Transverse colon (tissue), 4 donors: Measurements from ENCODE around the gene PRKCI.

ENCODE experiments used
- EP300 ChIP-seq: sonication (generic); formaldehyde crosslinking; IDR thresholded peaks from one replicate; pipeline ENCODE4 v1.6.1; 2017; ENCODE audit warnings: antibody characterized with exemption, low read depth
- POLR2A ChIP-seq: fragments of 450-650 bp; IDR thresholded peaks from one replicate; pipeline ENCODE4 v1.6.1; 2016; ENCODE audit warnings: antibody characterized with exemption, mild to moderate bottlenecking, moderate library complexity
- POLR2AphosphoS5 ChIP-seq, 3 donors: sonication (generic); formaldehyde crosslinking; IDR thresholded peaks; one replicate each; pipeline ENCODE4 v1.6.1; 2016; ENCODE audit warnings: antibody characterized with exemption in 3 of 3
- TF ChIP-seq, protein P1 (sequence below), 5 experiments: fragments of 200-600 bp in 3 of 5; fragments of 450-650 bp in 2 of 5; sonication (generic) in 3 of 5; IDR thresholded peaks; 1 replicate in 2 of 5; 2 replicates in 3 of 5; pipeline ENCODE4 v1.5.1; 2016 to 2017; ENCODE audit warnings: antibody characterized with exemption in 5 of 5, inconsistent platforms in 3 of 5, mild to moderate bottlenecking in 2 of 5, moderate library complexity in 1 of 5

DNA sequence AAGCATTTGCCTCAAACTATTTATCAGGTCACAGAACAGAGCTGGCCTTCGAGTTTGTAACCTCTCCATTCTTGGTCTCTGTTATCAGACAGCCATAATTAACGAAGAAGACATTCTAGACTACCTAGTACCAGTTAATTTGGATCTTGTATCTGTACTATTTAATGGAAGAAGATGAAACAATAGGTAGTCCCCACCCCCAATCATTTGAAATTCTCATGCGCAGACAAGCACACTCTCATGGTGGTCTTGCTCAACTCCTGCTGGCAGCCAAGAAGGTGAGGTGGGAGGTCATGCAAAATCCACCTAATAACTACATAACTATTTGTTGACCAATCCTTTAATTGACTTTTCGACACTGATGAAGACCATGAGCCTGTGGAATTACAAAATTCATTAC, 132.5 kb downstream of the PRKCI start:
- TF ChIP-seq, protein P1, sequence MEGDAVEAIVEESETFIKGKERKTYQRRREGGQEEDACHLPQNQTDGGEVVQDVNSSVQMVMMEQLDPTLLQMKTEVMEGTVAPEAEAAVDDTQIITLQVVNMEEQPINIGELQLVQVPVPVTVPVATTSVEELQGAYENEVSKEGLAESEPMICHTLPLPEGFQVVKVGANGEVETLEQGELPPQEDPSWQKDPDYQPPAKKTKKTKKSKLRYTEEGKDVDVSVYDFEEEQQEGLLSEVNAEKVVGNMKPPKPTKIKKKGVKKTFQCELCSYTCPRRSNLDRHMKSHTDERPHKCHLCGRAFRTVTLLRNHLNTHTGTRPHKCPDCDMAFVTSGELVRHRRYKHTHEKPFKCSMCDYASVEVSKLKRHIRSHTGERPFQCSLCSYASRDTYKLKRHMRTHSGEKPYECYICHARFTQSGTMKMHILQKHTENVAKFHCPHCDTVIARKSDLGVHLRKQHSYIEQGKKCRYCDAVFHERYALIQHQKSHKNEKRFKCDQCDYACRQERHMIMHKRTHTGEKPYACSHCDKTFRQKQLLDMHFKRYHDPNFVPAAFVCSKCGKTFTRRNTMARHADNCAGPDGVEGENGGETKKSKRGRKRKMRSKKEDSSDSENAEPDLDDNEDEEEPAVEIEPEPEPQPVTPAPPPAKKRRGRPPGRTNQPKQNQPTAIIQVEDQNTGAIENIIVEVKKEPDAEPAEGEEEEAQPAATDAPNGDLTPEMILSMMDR (IDR thresholded peaks at IDR 0.05) = no peak
- TF ChIP-seq POLR2A (no peak), POLR2AphosphoS5 (IDR thresholded peaks at IDR 0.05) (no peak), EP300 (no peak)
